ENCODE results near the gene EPHB1. TPM values are rescaled to one million over a fixed set of nuclear protein-coding genes. Genes with fewer than 3 reads are reported as not detected.
A peak's percentile ranks its signal among the peaks of the same experiment; 100 is the strongest.
"Not testable (repeated sequence)": the region's sequence is repeated elsewhere in the genome, so short reads cannot be mapped to it uniquely, and the experiment has no call there.

EPHB1 gene
- total RNA-seq, 1 experiment from 2014 or later = 2.5 TPM

DNA sequence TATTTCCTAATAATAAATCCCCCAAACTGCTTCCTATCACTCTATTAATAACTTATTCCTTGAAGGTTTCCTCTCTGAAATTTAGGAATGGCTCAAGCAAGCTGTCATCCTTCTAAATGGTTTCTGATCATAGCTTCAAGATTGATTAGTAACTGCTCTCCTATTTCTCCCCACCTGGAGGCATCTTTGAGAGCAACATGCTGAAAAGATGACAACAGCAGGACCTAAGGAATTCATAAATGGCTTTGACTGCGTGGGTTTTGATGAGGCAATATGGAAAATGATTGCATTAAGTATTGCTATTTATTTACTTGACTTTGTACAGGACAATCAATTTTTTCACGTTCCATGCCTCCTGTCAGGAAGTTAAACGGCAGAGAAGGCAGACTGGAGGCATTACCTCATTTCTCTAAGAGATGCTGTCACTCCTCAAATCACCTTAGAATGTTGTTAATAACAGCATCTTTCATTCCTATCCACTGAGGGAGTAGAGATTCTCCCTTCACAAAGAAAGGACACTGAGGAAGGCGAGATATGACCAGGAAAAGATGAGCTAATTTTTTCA, 256.4 kb downstream of the EPHB1 start:
- no peaks in the 10 kb centered on the region for H3K27me3 ChIP-seq
- no peaks in the 10 kb centered on the region for H3K36me3 ChIP-seq
- no peak overlapping the region for H3K4me3 ChIP-seq
- H3K4me1 ChIP-seq = no peaks in the 10 kb centered on the region
- H3K9me3 ChIP-seq (replicated peaks) = no peaks in the 10 kb centered on the region
- DNase-seq = no peak
- H3K27ac ChIP-seq = no peak overlapping the region

DNA sequence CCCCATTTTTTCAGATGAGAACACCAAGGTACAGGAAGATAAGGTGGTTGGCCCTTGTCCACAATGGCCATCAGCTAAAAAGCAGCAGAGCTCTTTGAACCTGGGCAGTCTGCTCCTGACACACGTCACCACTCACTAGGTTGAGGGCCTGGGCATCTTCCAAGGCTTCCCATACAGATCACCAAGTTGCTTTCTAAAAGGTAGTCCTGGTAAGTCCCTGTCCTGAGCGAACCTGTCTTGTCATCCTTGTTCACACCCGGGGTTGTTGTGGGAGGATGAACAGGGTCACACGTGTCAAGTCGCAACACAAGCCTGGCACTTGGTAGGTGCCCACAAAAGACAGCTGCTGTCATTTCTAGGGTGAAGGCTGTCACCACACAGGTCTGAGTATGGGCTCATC, 260.4 kb downstream of the EPHB1 start:
- H3K27ac ChIP-seq = no peak overlapping the region
- DNase-seq = no peak
- no peaks in the 10 kb centered on the region for H3K4me1 ChIP-seq
- H3K4me3 ChIP-seq = no peak overlapping the region
- no peaks in the 10 kb centered on the region for H3K9me3 ChIP-seq (replicated peaks)
- no peaks in the 10 kb centered on the region for H3K27me3 ChIP-seq
- H3K36me3 ChIP-seq = no peaks in the 10 kb centered on the region

DNA sequence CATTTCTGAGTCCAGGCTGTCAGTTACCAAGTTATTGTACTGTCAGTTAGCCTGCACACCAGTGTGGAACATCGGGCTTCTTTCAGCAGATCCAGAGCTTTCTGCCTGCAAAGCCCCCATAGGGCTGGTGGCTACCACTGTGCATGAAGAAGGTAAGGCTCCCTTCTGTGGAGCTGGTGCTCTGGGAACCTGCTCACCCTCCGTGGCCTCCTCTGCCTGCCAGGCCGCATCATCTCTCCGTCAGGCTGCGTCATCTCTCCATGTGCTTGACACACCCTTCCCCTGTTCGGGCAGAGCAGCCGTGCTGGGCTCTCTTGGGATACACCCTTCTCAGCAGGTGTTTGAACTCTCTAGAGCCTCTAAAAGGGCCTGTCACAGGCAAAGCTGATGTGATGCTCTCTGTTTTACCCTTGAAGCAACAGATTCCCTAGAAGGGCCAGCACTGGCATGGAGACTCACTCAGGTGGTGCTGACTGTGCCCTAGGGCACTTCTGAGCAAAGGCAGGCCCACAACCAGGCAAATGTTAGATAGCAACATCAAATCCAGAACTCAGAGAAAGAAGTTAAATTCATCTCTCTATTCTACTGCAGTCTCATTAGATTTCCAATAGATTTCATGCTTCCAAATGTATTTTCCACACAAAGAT, 261.1 kb downstream of the EPHB1 start:
- H3K9me3 ChIP-seq (replicated peaks) = no peaks in the 10 kb centered on the region
- H3K36me3 ChIP-seq = no peaks in the 10 kb centered on the region
- no peaks in the 10 kb centered on the region for H3K27me3 ChIP-seq
- H3K4me3 ChIP-seq = no peak overlapping the region
- DNase-seq = no peak
- no peak overlapping the region for H3K27ac ChIP-seq
- no peaks in the 10 kb centered on the region for H3K4me1 ChIP-seq

DNA sequence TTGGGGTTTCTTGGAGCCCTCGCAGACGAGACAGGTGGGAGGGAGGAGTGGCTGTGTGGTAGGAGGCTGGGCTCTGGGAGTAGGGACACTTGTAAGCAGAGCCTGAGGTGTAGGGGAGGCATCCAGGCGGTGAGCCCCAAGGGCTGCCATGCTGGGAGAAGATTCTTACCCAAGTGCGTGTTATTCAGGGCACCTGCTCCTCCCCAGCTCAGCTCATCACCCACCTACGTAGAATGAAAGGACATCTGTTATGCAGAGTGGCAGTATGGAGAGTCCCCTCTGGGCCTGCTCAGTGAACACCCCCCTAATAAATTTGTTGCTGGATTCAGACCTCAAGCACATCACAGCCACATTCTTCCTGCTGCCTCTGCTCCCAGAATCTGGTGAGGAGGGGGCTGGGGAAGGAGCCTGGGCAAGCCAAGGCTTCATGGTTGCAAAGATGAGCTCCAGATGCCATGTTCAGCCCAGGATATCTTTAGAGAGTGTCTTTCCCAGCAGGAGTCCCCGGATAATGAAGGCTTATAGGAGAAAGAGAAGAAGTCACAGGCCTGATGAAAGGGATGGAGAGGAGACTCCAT, 261.8 kb downstream of the EPHB1 start:
- no peaks in the 10 kb centered on the region for H3K9me3 ChIP-seq (replicated peaks)
- no peaks in the 10 kb centered on the region for H3K27me3 ChIP-seq
- DNase-seq = no peak

DNA sequence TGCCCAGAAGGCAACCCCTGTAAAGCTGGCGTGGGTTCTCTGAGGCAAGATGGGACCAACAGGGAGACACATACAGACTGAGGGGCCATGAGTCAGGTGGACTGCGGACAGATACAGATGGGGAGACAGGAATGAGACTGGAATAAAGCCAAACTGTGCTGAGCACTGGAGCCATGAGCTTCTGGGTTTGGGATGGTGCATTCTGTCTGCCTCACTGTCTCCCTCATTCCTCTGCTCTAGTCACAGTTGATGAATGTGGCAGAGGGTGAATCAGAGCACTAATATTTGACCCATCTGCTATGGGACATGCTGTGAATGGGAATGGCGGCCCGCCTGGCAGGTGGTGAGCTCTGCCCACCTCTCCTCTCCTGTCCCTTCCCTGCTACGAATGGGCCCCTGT, 262.9 kb downstream of the EPHB1 start:
- DNase-seq = no peak
- H3K4me1 ChIP-seq = no peaks in the 10 kb centered on the region
- no peaks in the 10 kb centered on the region for H3K27me3 ChIP-seq
- H3K27ac ChIP-seq = no peak overlapping the region
- no peak overlapping the region for H3K4me3 ChIP-seq
- no peaks in the 10 kb centered on the region for H3K9me3 ChIP-seq (replicated peaks)
- no peaks in the 10 kb centered on the region for H3K36me3 ChIP-seq

More for the DNA sequence above, 261.8 kb downstream of the EPHB1 start:
- Histone ChIP-seq H3K4me1 (no peaks in the 10 kb centered on the region), H3K4me3 (no peak overlapping the region), H3K36me3 (no peaks in the 10 kb centered on the region), H3K27ac (no peak overlapping the region)

DNA sequence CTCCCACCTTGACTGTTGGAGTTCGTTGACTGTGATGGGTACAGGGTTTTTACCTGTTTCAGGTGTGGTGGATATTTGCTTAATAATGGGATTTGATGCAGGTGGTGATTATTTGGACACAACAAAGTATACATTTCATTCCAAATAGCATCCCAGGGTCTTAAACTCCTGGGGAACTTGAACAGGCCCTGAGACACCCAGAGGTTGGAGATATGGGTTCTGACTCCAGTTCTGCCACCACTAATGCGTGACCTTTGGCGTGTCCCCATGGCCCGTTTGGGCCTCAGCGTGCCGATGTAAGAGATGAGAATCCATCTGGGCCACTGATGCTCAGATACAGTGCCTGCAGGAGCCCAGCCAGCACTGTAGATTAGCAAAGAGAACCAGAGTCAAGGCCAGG, 264.5 kb downstream of the EPHB1 start:
- Histone ChIP-seq H3K4me1 (no peaks in the 10 kb centered on the region), H3K9me3 (replicated peaks) (no peaks in the 10 kb centered on the region), H3K27ac (no peak overlapping the region), H3K27me3 (no peaks in the 10 kb centered on the region), H3K4me3 (no peak overlapping the region), H3K36me3 (no peaks in the 10 kb centered on the region)
- DNase-seq = no peak

DNA sequence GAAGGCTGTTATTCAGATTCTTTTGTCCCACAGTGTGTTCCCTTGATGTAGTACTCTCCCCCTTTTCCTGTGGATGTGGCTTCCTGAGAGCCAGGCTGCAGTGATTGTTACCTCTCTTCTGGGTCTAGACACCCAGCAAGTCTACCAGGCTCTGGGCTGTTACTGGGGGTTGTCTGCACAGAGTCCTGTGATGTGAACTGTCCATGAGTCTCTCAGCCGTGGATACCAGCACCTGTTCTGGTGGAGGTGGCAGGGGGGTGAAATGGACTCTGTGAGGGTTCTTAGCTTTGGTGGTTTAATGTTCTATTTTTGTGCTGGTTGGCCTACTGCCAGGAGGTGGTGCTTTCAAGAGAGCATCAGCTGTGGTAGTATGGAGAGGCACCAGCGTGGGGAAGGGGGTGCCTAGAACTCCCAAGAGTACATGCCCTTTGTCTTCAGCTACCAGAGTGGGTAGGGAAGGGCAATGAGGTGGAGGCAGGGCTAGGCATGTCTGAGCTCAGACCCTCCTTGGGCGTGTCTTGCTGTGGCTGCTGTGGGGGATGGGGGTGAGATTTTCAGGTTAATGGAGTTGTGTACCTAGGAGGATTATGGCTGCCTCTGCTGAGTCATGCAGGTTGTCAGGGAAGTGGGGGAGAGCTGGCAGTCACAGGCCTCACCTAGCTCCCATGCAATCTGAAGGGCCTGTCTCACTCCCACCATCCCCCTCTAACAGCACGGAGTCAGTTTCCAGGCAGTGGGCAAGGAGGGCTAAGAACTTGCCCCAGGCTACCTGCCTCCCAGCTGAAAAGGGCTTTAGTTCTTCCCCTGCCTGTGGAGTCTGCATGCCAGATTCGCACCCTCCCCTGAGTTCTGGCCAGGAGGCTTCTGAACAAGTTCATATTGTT, 272.0 kb downstream of the EPHB1 start:
- H3K27ac ChIP-seq; H3K4me3 ChIP-seq; H3K9me3 ChIP-seq (replicated peaks); H3K36me3 ChIP-seq; H3K27me3 ChIP-seq: not testable (repeated sequence)
- DNase-seq = peak; percentile 66 to 68
- H3K4me1 ChIP-seq = peaks cover 13% of the 10 kb centered on the region

DNA sequence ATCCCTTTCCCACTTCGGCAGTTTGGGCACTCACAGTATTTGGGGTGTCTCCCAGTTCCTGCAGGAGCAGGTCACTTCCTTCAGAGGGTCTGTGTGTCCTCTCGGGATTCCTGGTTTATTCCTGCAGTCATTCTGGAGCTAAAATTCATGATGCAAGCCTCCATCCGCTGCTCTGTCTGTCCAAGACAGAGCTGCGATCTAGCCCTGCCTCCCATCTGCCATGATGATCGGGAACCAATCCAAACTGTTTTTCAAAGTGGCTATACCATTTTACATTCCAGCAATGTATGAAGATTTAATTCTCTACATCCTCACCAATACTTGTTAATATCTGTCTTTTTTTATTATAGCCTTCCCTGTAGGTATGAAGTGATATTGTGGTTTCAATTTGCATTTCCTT, 273.0 kb downstream of the EPHB1 start:
- peaks cover 13% of the 10 kb centered on the region for H3K4me1 ChIP-seq
- H3K36me3 ChIP-seq = no peaks in the 10 kb centered on the region
- H3K4me3 ChIP-seq = no peak overlapping the region
- DNase-seq = no peak
- no peaks in the 10 kb centered on the region for H3K9me3 ChIP-seq (replicated peaks)
- H3K27me3 ChIP-seq = no peaks in the 10 kb centered on the region
- H3K27ac ChIP-seq = no peak overlapping the region

DNA sequence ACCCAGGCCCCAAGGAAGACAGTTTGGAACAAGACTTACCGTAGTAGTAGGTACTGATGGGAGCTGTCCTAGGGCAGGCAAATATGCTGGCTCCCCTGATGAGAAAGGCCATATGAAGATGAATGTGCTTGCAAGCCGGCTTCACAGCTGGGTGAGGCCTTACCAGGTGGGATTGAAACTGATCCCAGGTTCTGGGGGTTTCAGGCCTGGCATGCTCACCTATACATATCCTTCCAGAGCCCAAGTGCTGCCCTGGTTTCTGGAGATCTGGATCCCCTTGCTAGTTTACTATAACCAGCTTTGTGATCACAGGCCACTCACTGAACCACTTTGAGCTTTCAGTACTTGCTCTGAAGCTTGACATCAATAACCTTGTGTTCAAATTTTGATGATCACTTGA, 274.3 kb downstream of the EPHB1 start:
- DNase-seq = no peak
- H3K27me3 ChIP-seq = no peaks in the 10 kb centered on the region
- no peak overlapping the region for H3K27ac ChIP-seq
- H3K9me3 ChIP-seq (replicated peaks) = no peaks in the 10 kb centered on the region
- no peak overlapping the region for H3K4me3 ChIP-seq
- peaks cover 13% of the 10 kb centered on the region for H3K4me1 ChIP-seq
- no peaks in the 10 kb centered on the region for H3K36me3 ChIP-seq

DNA sequence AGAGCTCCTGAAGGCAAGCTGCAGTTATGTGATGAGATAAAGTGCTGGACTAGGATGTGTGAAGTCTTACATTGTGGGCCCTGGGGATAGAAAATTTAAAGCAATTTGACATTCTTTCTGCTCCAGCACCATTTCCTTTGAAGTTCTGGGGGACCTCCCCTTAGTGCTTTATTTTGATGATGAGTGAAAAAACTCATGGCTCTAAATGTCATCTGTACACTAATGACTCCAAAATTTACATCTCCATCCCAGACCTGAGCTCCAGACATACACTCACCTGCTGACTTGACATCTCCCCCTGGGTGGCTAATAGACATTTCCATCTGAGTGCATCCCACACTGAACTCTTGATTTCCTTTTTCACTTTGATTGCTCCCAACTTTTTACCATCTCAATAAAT, 276.4 kb downstream of the EPHB1 start:
- Histone ChIP-seq H3K4me3 (no peak overlapping the region), H3K27ac (no peak overlapping the region)
- no peak for DNase-seq

DNA sequence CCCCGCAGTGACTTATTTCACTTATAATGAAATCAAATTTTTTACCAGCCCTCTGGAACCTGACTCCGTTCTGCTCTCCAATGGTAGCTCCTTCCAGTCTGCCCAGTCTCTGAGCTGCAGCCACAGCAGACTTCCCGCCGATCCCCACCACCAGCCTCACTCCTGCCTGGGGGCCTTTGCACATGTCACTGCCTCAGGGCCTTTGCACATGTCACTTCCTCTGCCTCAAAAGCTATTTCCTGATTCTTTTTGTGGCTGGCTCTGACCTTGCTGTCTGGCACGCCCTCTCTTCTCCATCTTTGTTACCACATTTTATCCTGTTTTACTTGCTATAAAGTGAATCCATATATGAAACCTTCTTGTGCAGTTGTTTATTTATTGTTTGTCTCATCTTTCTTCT, 277.4 kb downstream of the EPHB1 start:
- no peaks in the 10 kb centered on the region for H3K27me3 ChIP-seq
- H3K4me1 ChIP-seq = peaks cover 5% of the 10 kb centered on the region
- H3K27ac ChIP-seq = no peak overlapping the region
- H3K4me3 ChIP-seq = no peak overlapping the region
- DNase-seq = no peak
- H3K9me3 ChIP-seq (replicated peaks) = no peaks in the 10 kb centered on the region
- H3K36me3 ChIP-seq = no peaks in the 10 kb centered on the region

More for the DNA sequence above, 276.4 kb downstream of the EPHB1 start:
- Histone ChIP-seq H3K4me1 (peaks cover 13% of the 10 kb centered on the region), H3K36me3 (no peaks in the 10 kb centered on the region), H3K27me3 (no peaks in the 10 kb centered on the region), H3K9me3 (replicated peaks) (no peaks in the 10 kb centered on the region)

DNA sequence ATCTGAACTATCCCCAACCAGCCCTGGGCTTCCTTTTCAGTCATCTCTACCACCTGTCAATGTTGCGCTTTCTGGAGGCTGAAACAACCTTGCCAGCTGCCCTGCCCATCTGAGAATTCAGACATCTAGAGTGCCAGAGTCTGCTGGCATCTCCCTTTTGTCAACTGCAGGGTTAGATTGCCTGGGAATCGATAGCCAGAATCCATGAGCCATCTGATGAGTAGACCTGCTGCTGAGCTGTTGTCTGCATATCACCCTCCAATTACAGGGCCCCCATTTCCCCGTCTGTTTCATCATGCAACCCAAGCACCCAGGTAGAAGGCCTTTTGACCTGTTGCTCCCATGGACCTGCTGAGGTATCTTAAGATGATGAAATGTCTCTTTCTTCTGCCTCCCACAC, 280.1 kb downstream of the EPHB1 start:
- Histone ChIP-seq H3K27me3 (no peaks in the 10 kb centered on the region), H3K36me3 (no peaks in the 10 kb centered on the region), H3K4me3 (no peak overlapping the region), H3K27ac (no peak overlapping the region), H3K4me1 (no peaks in the 10 kb centered on the region), H3K9me3 (replicated peaks) (no peaks in the 10 kb centered on the region)
- DNase-seq = no peak

DNA sequence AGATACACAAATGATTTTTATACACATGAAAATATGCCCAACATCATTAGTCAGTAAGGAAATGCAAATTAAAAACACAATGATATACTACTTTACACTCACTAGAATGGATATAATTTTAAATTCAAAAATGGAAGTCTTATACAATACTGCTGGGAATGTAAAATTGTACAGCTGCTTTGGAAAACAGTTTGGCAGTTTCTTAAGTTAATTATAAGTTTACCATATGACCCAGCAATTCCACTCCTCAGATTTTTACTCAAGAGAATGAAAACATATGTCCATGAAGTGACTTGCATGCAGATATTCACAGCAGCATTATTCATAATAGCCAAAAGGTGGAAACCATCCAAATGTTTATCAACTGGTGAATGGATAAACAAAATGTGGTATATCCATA, 281.3 kb downstream of the EPHB1 start:
- no peak for DNase-seq
- no peaks in the 10 kb centered on the region for H3K27me3 ChIP-seq
- no peaks in the 10 kb centered on the region for H3K4me1 ChIP-seq
- no peaks in the 10 kb centered on the region for H3K9me3 ChIP-seq (replicated peaks)
- H3K4me3 ChIP-seq = no peak overlapping the region
- no peak overlapping the region for H3K27ac ChIP-seq
- H3K36me3 ChIP-seq = no peaks in the 10 kb centered on the region

DNA sequence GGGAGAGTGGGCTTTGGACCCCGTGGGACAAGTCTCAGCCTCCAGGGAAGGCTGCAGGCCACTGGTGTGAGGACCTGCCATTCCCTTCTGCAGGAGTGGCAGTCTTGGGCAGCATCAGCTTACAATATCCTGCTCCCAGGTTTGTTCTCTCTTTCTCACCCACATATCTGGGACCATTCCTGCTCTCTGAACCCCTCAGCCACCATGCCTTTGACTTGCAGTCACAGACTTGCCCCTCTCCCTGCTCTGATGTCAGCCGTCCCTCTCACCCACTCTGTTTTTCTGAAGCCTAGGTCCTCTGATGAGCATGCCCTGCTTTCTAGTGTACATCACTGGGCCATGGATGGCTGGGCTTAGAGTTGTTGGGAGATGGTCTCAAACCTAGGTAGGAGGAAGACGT, 282.1 kb downstream of the EPHB1 start:
- no peak for DNase-seq
- Histone ChIP-seq H3K4me3 (no peak overlapping the region), H3K9me3 (replicated peaks) (no peaks in the 10 kb centered on the region), H3K4me1 (no peaks in the 10 kb centered on the region), H3K27me3 (no peaks in the 10 kb centered on the region), H3K36me3 (no peaks in the 10 kb centered on the region), H3K27ac (no peak overlapping the region)

DNA sequence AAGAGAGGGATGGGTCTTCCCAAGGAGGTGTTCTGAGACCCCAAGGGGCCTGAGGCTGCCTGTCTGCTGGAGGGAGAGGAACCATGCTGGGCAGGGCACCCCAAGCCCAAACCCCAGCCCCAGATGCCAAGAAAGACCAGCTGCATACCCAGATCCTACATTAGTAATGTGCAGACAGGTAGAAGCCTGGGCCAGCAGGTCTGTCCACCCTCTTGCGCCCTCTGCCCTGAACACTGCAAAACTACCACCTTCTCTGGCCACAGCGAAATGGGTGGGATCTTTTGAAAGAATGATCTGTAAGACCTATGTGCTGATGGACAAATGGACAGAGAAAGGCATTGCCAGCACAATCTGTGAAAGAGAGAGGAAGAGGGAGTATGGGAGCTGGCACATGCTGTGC, 283.2 kb downstream of the EPHB1 start:
- no peak overlapping the region for H3K27ac ChIP-seq
- H3K9me3 ChIP-seq (replicated peaks) = no peaks in the 10 kb centered on the region
- H3K36me3 ChIP-seq = no peaks in the 10 kb centered on the region
- no peak for DNase-seq
- H3K4me1 ChIP-seq = no peaks in the 10 kb centered on the region
- no peak overlapping the region for H3K4me3 ChIP-seq
- H3K27me3 ChIP-seq = no peaks in the 10 kb centered on the region

Measured in SJCRH30 (cell line).